Mesendoderm (in vitro differentiated cells): ENCODE results near the gene BRD7.

Source experiments
- DNase-seq: peaks from one replicate; pipeline ENCODE4 v3.0.0; 2013
- H2AK5ac ChIP-seq: 2 replicates; pipeline ENCODE4 v1.6.1; 2013; ENCODE audit warnings: low read length, inconsistent platforms
- H2BK120ac ChIP-seq: 2 replicates; pipeline ENCODE4 v1.6.1; 2013; ENCODE audit warnings: low read depth, mild to moderate bottlenecking, low read length, moderate library complexity, mixed read lengths
- H2BK15ac ChIP-seq: replicated peaks from 2 replicates; pipeline ENCODE4 v1.6.1; 2013; ENCODE audit warnings: low read depth, mild to moderate bottlenecking, moderate library complexity
- H2BK5ac ChIP-seq: 2 replicates; pipeline ENCODE4 v1.6.1; 2013; ENCODE audit warnings: low read length, inconsistent platforms
- H3K18ac ChIP-seq: 2 replicates; pipeline ENCODE4 v1.6.1; 2013; ENCODE audit warnings: mild to moderate bottlenecking, low read length, mixed read lengths
- H3K23ac ChIP-seq: one replicate; pipeline ENCODE4 v1.6.1; 2013; ENCODE audit warnings: low read length
- H3K27ac ChIP-seq: 2 replicates; pipeline ENCODE4 v1.5.1; 2013; ENCODE audit warnings: low read depth, mild to moderate bottlenecking, inconsistent platforms, low read length, moderate library complexity
- H3K27me3 ChIP-seq: 2 replicates; pipeline ENCODE4 v1.6.1; 2013; ENCODE audit warnings: low read length, control low read depth, mild to moderate bottlenecking, inconsistent platforms; ENCODE audit not compliant: insufficient read depth, poor library complexity
- H3K36me3 ChIP-seq: 2 replicates; pipeline ENCODE4 v1.6.1; 2013; ENCODE audit warnings: low read length, inconsistent platforms; ENCODE audit not compliant: control insufficient read depth, insufficient read depth
- H3K4ac ChIP-seq: one replicate; pipeline ENCODE4 v1.6.1; 2013; ENCODE audit warnings: low read depth, mild to moderate bottlenecking, low read length, moderate library complexity
- H3K4me1 ChIP-seq: 2 replicates; pipeline ENCODE4 v1.6.1; 2013; ENCODE audit warnings: low read depth, low read length, inconsistent platforms; ENCODE audit not compliant: control insufficient read depth
- H3K4me2 ChIP-seq: 2 replicates; pipeline ENCODE4 v1.6.1; 2013; ENCODE audit warnings: low read length
- H3K4me3 ChIP-seq: 2 replicates; pipeline ENCODE4 v1.5.1; 2013; ENCODE audit warnings: mild to moderate bottlenecking, low read length
- H3K56ac ChIP-seq: one replicate; pipeline ENCODE4 v1.6.1; 2013; ENCODE audit warnings: low read length
- H3K79me1 ChIP-seq: 2 replicates; pipeline ENCODE4 v1.6.1; 2013; ENCODE audit warnings: low read length, inconsistent platforms
- H3K79me2 ChIP-seq: 2 replicates; pipeline ENCODE4 v1.6.1; 2013; ENCODE audit warnings: mild to moderate bottlenecking, low read length; ENCODE audit not compliant: control insufficient read depth, insufficient read depth
- H3K9ac ChIP-seq: 2 replicates; pipeline ENCODE4 v1.6.1; 2013; ENCODE audit warnings: low read length, inconsistent platforms
- H4K5ac ChIP-seq: one replicate; pipeline ENCODE4 v1.6.1; 2013; ENCODE audit warnings: low read length
- H4K8ac ChIP-seq: one replicate; pipeline ENCODE4 v1.6.1; 2013; ENCODE audit warnings: low read depth, mild to moderate bottlenecking, control low read depth, low read length, moderate library complexity
- WGBS: extraction: QIAGEN DNeasy Blood & Tissue Kit; methylation state at CpG from one replicate; pipeline ENCODE4 v1.1.7; 2013; ENCODE audit warnings: low lambda C conversion rate, missing lambda C conversion rate; ENCODE audit not compliant: insufficient coverage; ENCODE audit errors: extremely low coverage; 5-methylcytosine and 5-hydroxymethylcytosine counted together

Gene BRD7

DNA sequence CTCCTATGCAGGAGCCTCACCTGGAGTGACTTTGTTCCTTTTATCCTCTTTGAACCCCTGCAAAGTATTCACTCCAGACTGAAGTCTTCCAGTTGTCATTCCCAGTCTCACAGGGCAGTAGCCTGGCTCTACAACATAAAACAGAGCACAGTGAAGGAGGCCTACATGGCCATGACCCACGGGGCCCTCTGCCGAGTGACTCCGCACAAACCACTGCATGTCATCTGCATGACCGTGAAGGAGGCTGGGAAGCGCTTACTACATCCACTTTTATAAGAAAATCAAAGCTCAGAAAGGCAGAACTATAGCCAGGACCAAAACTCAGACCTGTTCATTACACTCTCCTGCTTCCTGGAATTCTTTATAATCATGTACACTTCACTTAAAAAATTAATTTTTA lies 42.5 kb downstream of the BRD7 start:
- Histone ChIP-seq H3K36me3 (peaks cover 13% of the 10 kb centered on the region), H3K4me2 (no peak overlapping the region), H3K27ac (no peak overlapping the region), H4K8ac (no peak overlapping the region), H3K79me1 (peaks cover 2% of the 10 kb centered on the region), H3K79me2 (no peaks in the 10 kb centered on the region), H2AK5ac (no peak overlapping the region), H3K4me3 (no peak overlapping the region), H3K27me3 (no peaks in the 10 kb centered on the region), H2BK15ac (no peak overlapping the region), H2BK120ac (no peak overlapping the region), H3K4me1 (no peaks in the 10 kb centered on the region), H3K4ac (no peak overlapping the region), H3K56ac (no peak overlapping the region), H3K23ac (no peak overlapping the region), H2BK5ac (no peak overlapping the region), H4K5ac (no peak overlapping the region), H3K9ac (no peak overlapping the region), H3K18ac (no peak overlapping the region)
- DNase-seq: no peak
- WGBS: no CpG with 5 or more reads among the region's 5 CpGs

DNA sequence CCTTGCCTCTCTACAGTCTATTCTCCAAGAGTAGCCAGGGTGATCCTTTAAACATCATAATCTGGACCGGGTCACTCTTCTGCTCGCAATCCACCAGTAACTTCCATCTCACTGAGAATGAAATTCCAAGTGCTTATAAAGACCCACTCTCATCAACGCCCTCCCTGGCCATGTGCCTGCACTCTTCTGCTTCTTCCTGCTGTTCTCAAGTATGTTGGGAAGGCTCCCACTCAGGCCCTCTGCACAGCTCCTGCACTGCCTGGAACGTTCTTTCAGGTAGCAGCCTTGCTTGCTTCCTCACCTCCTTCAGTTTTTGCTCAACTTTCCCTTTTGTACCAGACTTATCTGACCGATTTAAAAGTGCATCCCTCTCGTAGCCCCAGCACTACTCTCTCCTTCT lies 44.4 kb downstream of the BRD7 start:
- no peak overlapping the region for H3K4ac ChIP-seq
- H2AK5ac ChIP-seq: no peak overlapping the region
- peaks cover 13% of the 10 kb centered on the region for H3K36me3 ChIP-seq
- H3K9ac ChIP-seq: no peak overlapping the region
- peaks cover 2% of the 10 kb centered on the region for H3K79me1 ChIP-seq
- no CpG with 5 or more reads among the region's 6 CpGs for WGBS
- H4K5ac ChIP-seq: no peak overlapping the region
- no peak overlapping the region for H3K56ac ChIP-seq
- no peak overlapping the region for H4K8ac ChIP-seq
- no peak for DNase-seq
- no peak overlapping the region for H3K4me2 ChIP-seq
- no peak overlapping the region for H2BK15ac ChIP-seq
- H3K4me3 ChIP-seq: no peak overlapping the region
- H3K79me2 ChIP-seq: no peaks in the 10 kb centered on the region
- no peaks in the 10 kb centered on the region for H3K27me3 ChIP-seq
- no peak overlapping the region for H2BK5ac ChIP-seq
- H3K23ac ChIP-seq: no peak overlapping the region
- H3K27ac ChIP-seq: no peak overlapping the region
- H3K18ac ChIP-seq: no peak overlapping the region
- no peaks in the 10 kb centered on the region for H3K4me1 ChIP-seq
- H2BK120ac ChIP-seq: no peak overlapping the region

DNA sequence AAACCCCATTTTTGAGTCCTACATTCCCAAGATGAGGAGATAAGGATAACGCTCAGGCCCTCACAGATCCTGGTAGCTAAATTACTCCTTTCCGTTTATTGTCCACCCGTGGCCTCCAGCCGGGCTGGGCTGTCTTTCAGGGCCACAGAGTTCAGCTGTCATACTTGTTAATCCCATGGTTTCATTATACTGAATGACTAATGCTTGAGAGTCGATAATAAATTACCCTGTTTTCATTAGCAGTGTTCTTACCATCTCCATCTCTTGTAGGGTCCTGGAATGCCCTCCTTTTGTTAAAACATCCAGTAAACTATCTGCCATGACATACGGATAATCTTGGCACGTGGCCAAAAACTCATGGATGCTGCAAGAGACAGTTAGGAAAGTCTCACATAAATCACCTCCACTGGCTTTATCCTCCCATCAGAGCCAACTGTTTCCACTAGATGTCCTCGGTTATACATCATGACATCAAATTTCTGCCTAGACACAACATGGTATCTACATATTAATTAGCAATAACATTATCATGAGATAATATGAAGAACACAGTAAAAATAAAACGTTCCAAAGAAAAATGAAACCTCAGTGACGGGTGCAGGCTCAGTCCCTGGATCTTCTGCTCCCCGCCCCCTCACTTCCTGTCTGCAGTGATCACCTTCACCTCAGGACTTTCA lies 45.3 kb downstream of the BRD7 start:
- H2BK120ac ChIP-seq: no peak overlapping the region
- H3K23ac ChIP-seq: no peak overlapping the region
- no peak overlapping the region for H3K18ac ChIP-seq
- no peak overlapping the region for H3K9ac ChIP-seq
- H3K27ac ChIP-seq: no peak overlapping the region
- no peak overlapping the region for H3K4ac ChIP-seq
- H3K79me1 ChIP-seq: no peaks in the 10 kb centered on the region
- H3K56ac ChIP-seq: no peak overlapping the region
- H2BK5ac ChIP-seq: no peak overlapping the region
- no peaks in the 10 kb centered on the region for H3K79me2 ChIP-seq
- H3K36me3 ChIP-seq: peaks cover 10% of the 10 kb centered on the region
- WGBS: no CpG with 5 or more reads among the region's 11 CpGs
- no peaks in the 10 kb centered on the region for H3K27me3 ChIP-seq
- no peak overlapping the region for H4K5ac ChIP-seq
- no peak overlapping the region for H2BK15ac ChIP-seq
- H3K4me3 ChIP-seq: no peak overlapping the region
- H3K4me1 ChIP-seq: no peaks in the 10 kb centered on the region
- H3K4me2 ChIP-seq: no peak overlapping the region
- H4K8ac ChIP-seq: no peak overlapping the region
- peak; percentile 21 for DNase-seq
- no peak overlapping the region for H2AK5ac ChIP-seq

DNA sequence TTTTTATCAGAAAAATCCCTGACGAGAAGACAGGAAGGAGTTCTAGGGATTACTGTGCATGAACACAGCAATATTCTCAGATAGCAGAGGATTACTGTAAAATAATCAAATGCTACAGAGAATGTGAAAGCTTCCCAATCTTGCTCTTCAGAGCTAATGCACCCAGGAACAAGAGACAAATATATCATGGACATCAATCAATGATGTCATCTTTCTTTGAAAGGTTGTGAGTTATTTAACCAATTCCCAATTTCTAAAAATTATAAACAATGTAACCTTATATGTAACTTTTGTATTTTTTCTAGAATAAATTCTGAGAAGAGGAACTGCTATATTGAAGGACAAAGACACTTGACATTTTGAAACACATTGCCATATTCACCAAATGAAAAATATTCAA lies 46.5 kb downstream of the BRD7 start:
- Histone ChIP-seq H2BK5ac (no peak overlapping the region), H3K4me1 (no peaks in the 10 kb centered on the region), H2BK15ac (no peak overlapping the region), H3K79me1 (no peaks in the 10 kb centered on the region), H3K27ac (no peak overlapping the region), H2BK120ac (no peak overlapping the region), H3K56ac (no peak overlapping the region), H3K4me3 (no peak overlapping the region), H3K9ac (no peak overlapping the region), H3K4ac (no peak overlapping the region), H4K5ac (no peak overlapping the region), H4K8ac (no peak overlapping the region), H3K36me3 (peaks cover 10% of the 10 kb centered on the region), H3K23ac (no peak overlapping the region), H3K4me2 (no peak overlapping the region), H2AK5ac (no peak overlapping the region), H3K18ac (no peak overlapping the region), H3K27me3 (no peaks in the 10 kb centered on the region), H3K79me2 (no peaks in the 10 kb centered on the region)
- DNase-seq: no peak
- WGBS: no CpG with 5 or more reads among the region's 1 CpG

DNA sequence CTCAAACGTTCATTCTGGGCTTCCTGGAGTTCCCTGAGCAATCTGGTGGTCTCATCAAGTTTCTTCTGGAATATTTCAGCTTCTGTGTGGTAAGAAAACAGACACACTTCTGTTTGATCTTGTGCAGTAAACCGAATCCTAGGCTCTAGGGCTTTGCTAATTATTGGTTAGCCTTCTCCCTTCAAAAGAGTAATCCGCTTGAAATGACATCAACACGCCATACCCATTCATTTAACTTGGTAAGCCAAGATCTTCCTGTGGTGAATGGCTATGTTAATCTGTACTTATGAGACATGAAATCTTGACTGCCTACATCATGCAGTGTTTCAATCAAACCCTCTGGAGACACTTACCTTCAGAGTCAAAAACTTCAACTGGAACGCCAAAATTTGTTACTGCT lies 48.5 kb downstream of the BRD7 start:
- no peak for DNase-seq
- H2BK120ac ChIP-seq: no peak overlapping the region
- no peak overlapping the region for H3K4ac ChIP-seq
- peaks cover 11% of the 10 kb centered on the region for H3K36me3 ChIP-seq
- no peak overlapping the region for H2AK5ac ChIP-seq
- H3K9ac ChIP-seq: no peak overlapping the region
- H3K4me1 ChIP-seq: no peaks in the 10 kb centered on the region
- no peak overlapping the region for H2BK15ac ChIP-seq
- H3K56ac ChIP-seq: no peak overlapping the region
- no peak overlapping the region for H3K4me3 ChIP-seq
- no peak overlapping the region for H4K8ac ChIP-seq
- H3K79me1 ChIP-seq: no peaks in the 10 kb centered on the region
- H3K27ac ChIP-seq: no peak overlapping the region
- H3K18ac ChIP-seq: no peak overlapping the region
- no peak overlapping the region for H3K23ac ChIP-seq
- no peak overlapping the region for H2BK5ac ChIP-seq
- H3K27me3 ChIP-seq: no peaks in the 10 kb centered on the region
- WGBS: no CpG with 5 or more reads among the region's 5 CpGs
- no peaks in the 10 kb centered on the region for H3K79me2 ChIP-seq
- no peak overlapping the region for H4K5ac ChIP-seq
- no peak overlapping the region for H3K4me2 ChIP-seq
